ENCODE measurements around the gene MAJIN. TPM values are rescaled to one million over a fixed set of nuclear protein-coding genes. Genes with fewer than 3 reads are reported as not detected.
A peak's percentile ranks its signal among the peaks of the same experiment; 100 is the strongest.

The MAJIN gene
- total and polyA plus RNA-seq, 10 of the 15 experiments (the other 5 are each of a cell fraction or from before 2014, with no cell fraction given): 0.10 TPM; not detected in 9

GRCh38 chr11:64916775-64917662 lies 54.9 kb downstream of the MAJIN start, which contains the start of gene ATG2A (continued):
- no peak for TF ChIP-seq CBX3 (IDR thresholded peaks at IDR 0.05; ENCODE audit: borderline replicate concordance, low read depth)
- no peak for TF ChIP-seq BRCA1 (IDR thresholded peaks at IDR 0.05; ENCODE audit: low read depth, low read length)
- TF ChIP-seq KAT2A (conservative IDR thresholded peaks at IDR 0.05; ENCODE audit: control insufficient read depth, low read depth, low read length): no peak
- TF ChIP-seq ZBED1 (IDR thresholded peaks at IDR 0.05; ENCODE audit: borderline replicate concordance): no peak
- TF ChIP-seq MTA2 (IDR thresholded peaks at IDR 0.05; ENCODE audit: low read depth): no peak
- no peak for TF ChIP-seq FOXM1 (IDR thresholded peaks at IDR 0.05; ENCODE audit: low read depth, low read length)
- TF ChIP-seq CEBPB (IDR thresholded peaks at IDR 0.05; ENCODE audit: borderline replicate concordance in 1 of 2, low read depth in 2 of 2, low read length in 2 of 2): no peak
- TF ChIP-seq, protein P1, sequence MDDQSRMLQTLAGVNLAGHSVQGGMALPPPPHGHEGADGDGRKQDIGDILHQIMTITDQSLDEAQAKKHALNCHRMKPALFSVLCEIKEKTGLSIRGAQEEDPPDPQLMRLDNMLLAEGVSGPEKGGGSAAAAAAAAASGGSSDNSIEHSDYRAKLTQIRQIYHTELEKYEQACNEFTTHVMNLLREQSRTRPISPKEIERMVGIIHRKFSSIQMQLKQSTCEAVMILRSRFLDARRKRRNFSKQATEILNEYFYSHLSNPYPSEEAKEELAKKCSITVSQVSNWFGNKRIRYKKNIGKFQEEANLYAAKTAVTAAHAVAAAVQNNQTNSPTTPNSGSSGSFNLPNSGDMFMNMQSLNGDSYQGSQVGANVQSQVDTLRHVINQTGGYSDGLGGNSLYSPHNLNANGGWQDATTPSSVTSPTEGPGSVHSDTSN (IDR thresholded peaks at IDR 0.05; ENCODE audit: insufficient replicate concordance, low read depth, low read length): peak; percentile 41
- TF ChIP-seq, protein P2, sequence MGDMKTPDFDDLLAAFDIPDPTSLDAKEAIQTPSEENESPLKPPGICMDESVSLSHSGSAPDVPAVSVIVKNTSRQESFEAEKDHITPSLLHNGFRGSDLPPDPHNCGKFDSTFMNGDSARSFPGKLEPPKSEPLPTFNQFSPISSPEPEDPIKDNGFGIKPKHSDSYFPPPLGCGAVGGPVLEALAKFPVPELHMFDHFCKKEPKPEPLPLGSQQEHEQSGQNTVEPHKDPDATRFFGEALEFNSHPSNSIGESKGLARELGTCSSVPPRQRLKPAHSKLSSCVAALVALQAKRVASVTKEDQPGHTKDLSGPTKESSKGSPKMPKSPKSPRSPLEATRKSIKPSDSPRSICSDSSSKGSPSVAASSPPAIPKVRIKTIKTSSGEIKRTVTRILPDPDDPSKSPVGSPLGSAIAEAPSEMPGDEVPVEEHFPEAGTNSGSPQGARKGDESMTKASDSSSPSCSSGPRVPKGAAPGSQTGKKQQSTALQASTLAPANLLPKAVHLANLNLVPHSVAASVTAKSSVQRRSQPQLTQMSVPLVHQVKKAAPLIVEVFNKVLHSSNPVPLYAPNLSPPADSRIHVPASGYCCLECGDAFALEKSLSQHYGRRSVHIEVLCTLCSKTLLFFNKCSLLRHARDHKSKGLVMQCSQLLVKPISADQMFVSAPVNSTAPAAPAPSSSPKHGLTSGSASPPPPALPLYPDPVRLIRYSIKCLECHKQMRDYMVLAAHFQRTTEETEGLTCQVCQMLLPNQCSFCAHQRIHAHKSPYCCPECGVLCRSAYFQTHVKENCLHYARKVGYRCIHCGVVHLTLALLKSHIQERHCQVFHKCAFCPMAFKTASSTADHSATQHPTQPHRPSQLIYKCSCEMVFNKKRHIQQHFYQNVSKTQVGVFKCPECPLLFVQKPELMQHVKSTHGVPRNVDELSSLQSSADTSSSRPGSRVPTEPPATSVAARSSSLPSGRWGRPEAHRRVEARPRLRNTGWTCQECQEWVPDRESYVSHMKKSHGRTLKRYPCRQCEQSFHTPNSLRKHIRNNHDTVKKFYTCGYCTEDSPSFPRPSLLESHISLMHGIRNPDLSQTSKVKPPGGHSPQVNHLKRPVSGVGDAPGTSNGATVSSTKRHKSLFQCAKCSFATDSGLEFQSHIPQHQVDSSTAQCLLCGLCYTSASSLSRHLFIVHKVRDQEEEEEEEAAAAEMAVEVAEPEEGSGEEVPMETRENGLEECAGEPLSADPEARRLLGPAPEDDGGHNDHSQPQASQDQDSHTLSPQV (IDR thresholded peaks at IDR 0.05): no peak
- TF ChIP-seq, protein P3, sequence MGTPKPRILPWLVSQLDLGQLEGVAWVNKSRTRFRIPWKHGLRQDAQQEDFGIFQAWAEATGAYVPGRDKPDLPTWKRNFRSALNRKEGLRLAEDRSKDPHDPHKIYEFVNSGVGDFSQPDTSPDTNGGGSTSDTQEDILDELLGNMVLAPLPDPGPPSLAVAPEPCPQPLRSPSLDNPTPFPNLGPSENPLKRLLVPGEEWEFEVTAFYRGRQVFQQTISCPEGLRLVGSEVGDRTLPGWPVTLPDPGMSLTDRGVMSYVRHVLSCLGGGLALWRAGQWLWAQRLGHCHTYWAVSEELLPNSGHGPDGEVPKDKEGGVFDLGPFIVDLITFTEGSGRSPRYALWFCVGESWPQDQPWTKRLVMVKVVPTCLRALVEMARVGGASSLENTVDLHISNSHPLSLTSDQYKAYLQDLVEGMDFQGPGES (IDR thresholded peaks at IDR 0.05): no peak
- no peak for TF ChIP-seq ZBTB33 (IDR thresholded peaks at IDR 0.05)
- peak; percentile 76 for TF ChIP-seq GATAD2B (conservative IDR thresholded peaks at IDR 0.05; ENCODE audit: low read depth)
- no peak for TF ChIP-seq WRNIP1 (IDR thresholded peaks at IDR 0.05; ENCODE audit: borderline replicate concordance, low read depth, low read length)
- TF ChIP-seq CREB1 (IDR thresholded peaks at IDR 0.05; ENCODE audit: low read depth): peak; percentile 60; the same call in 1 of the 2 replicates
- TF ChIP-seq, protein P4, sequence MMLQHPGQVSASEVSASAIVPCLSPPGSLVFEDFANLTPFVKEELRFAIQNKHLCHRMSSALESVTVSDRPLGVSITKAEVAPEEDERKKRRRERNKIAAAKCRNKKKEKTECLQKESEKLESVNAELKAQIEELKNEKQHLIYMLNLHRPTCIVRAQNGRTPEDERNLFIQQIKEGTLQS (IDR thresholded peaks at IDR 0.05; ENCODE audit: borderline replicate concordance, extremely low read depth, low read depth, low read length): no peak
- peak; percentile 16; the same call in 1 of the 2 replicates for TF ChIP-seq SREBF1 (IDR thresholded peaks at IDR 0.05; ENCODE audit: low read length)
- no peak for TF ChIP-seq FOS (IDR thresholded peaks at IDR 0.05; ENCODE audit: borderline replicate concordance, extremely low read depth, insufficient read length)
- TF ChIP-seq NR2F1 (conservative IDR thresholded peaks at IDR 0.05): peak; percentile 96
- peak; percentile 22; the same call in 1 of the 2 replicates for TF ChIP-seq ZNF207 (IDR thresholded peaks at IDR 0.05; ENCODE audit: borderline replicate concordance)
